HepG2 (cell line): Measurements from ENCODE around the gene ARHGAP26.

Experiments used
- CEBPB ChIP-seq: IDR thresholded peaks from 2 replicates; pipeline ENCODE4 v1.6.1; 2011; ENCODE audit warnings: low read depth, low read length, improper control_type of control experiment, borderline replicate concordance
- CTCF ChIP-seq: sonication (generic); formaldehyde crosslinking; IDR thresholded peaks from 2 replicates; pipeline ENCODE4 v1.5.0; 2020; ENCODE audit warnings: mild to moderate bottlenecking, missing genetic modification reagents, moderate library complexity
- MNT ChIP-seq: fragments of 450-650 bp; IDR thresholded peaks from 2 replicates; pipeline ENCODE4 v1.6.1; 2016
- POLR2A ChIP-seq, 2 experiments: IDR thresholded peaks; 2 replicates each; pipeline ENCODE4 v1.6.1; 2011; ENCODE audit warnings: low read depth in 2 of 2, low read length in 2 of 2, mild to moderate bottlenecking in 1 of 2, moderate library complexity in 1 of 2; ENCODE audit not compliant: insufficient read depth in 1 of 2
- POLR2AphosphoS5 ChIP-seq: IDR thresholded peaks from 2 replicates; pipeline ENCODE4 v1.6.1; 2012; ENCODE audit warnings: low read depth, low read length
- RELA ChIP-seq: sonication (generic); formaldehyde crosslinking; IDR thresholded peaks from 2 replicates; pipeline ENCODE4 v1.4.0; 2020; ENCODE audit warnings: missing genetic modification reagents
- TFAP4 ChIP-seq: sonication (generic); IDR thresholded peaks from 2 replicates; pipeline ENCODE4 v1.6.1; 2016; ENCODE audit warnings: low read depth, borderline replicate concordance
- UBTF ChIP-seq: sonication (generic); formaldehyde crosslinking; IDR thresholded peaks from 2 replicates; pipeline ENCODE4 v1.4.0; 2020; ENCODE audit warnings: mild to moderate bottlenecking, missing genetic modification reagents
- XBP1 ChIP-seq: sonication (generic); formaldehyde crosslinking; IDR thresholded peaks from 2 replicates; pipeline ENCODE4 v1.5.0; 2020; ENCODE audit warnings: missing genetic modification reagents
- ZNF274 ChIP-seq: sonication (generic); formaldehyde crosslinking; IDR thresholded peaks from 2 replicates; pipeline ENCODE4 v1.5.1; 2020; ENCODE audit warnings: mild to moderate bottlenecking, missing genetic modification reagents
- ZNF33A ChIP-seq: sonication (generic); formaldehyde crosslinking; IDR thresholded peaks from 2 replicates; pipeline ENCODE4 v1.5.1; 2020; ENCODE audit warnings: missing genetic modification reagents, mild to moderate bottlenecking, moderate library complexity, borderline replicate concordance
- ZNF407 ChIP-seq: sonication (generic); formaldehyde crosslinking; IDR thresholded peaks from one replicate; pipeline ENCODE4 v1.5.1; 2020; ENCODE audit warnings: mild to moderate bottlenecking, missing genetic modification reagents; ENCODE audit errors: not compliant biosample characterization
- ZSCAN30 ChIP-seq: sonication (generic); formaldehyde crosslinking; IDR thresholded peaks from 2 replicates; pipeline ENCODE4 v1.5.0; 2020; ENCODE audit warnings: mild to moderate bottlenecking, missing genetic modification reagents

- no peak for TF ChIP-seq POLR2A (IDR thresholded peaks at IDR 0.05; ENCODE audit: insufficient read depth in 1 of 2, low read depth in 2 of 2, low read length in 2 of 2)
- TF ChIP-seq TFAP4 = no peak
- TF ChIP-seq ZNF33A (CRISPR knock-in tag) = no peak
- TF ChIP-seq ZNF274 (CRISPR knock-in tag) = no peak
- peak; percentile 50; the same call in 1 of the 2 replicates for TF ChIP-seq CEBPB
- TF ChIP-seq UBTF (CRISPR knock-in tag) = no peak
- no peak for TF ChIP-seq CTCF
- TF ChIP-seq XBP1 (CRISPR knock-in tag) = no peak
- no peak for TF ChIP-seq RELA (CRISPR knock-in tag)
- TF ChIP-seq ZSCAN30 = no peak
- TF ChIP-seq POLR2AphosphoS5 = no peak
- no peak for TF ChIP-seq ZNF407
- no peak for TF ChIP-seq MNT
Measured at GRCh38 chr5:142837081-142837725, 67.0 kb downstream of the ARHGAP26 start.
